Measurements from ENCODE around the gene CHCHD5.
A peak's percentile ranks its signal among the peaks of the same experiment; 100 is the strongest.
"Not testable (repeated sequence)": the region's sequence is repeated elsewhere in the genome, so short reads cannot be mapped to it uniquely, and the experiment has no call there.

Gene CHCHD5

GRCh38 chr2:112584134-112584890 is at the start of gene CHCHD5:
CHCHD5 (plus strand) TSS chr2:112584609; CDS start chr2:112584648, 39 bp downstream.
- Histone ChIP-seq H3K4me3 (ENCODE audit: low read length) (peak within 1 kb of the TSS; percentile 92), H3K9ac (ENCODE audit: low read length) (peak within 1 kb of the TSS; percentile 98), H3K27me3 (replicated peaks; ENCODE audit: control insufficient read depth, insufficient read depth, low read length) (no peaks in the 10 kb centered on the region), H3K9me3 (ENCODE audit: control insufficient read depth, low read length) (no peaks in the 10 kb centered on the region), H3K36me3 (ENCODE audit: control insufficient read depth, insufficient read depth, low read length, severe bottlenecking) (peaks cover 16% of the 10 kb centered on the region), H3K4me1 (ENCODE audit: control insufficient read depth, insufficient read depth, low read length) (peaks cover 28% of the 10 kb centered on the region)
- DNase-seq (ENCODE audit: low read depth), result peak; percentile 98

DNA sequence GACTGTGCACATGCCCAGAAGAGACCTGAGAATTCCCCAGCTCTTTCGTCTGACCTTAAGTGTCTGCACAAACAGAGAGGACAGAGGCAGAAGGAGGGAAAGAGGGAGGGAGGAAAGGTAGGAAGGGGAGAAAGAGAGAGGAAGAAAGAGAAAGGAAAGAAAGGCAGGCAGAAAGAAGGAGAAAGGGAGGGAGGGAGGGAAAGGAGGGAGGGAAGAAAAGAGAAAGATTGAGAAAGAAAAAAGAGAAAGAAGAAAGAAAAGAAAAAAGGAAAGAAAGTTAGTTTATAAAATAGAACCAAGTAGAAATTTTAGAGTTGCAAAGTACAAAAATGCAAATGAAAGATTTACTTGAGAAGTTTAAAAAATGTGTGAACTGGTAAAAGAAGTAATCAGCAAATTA is 49.6 kb upstream of the CHCHD5 start:
- Histone ChIP-seq H3K9me3 (ENCODE audit: control insufficient read depth, low read length) (no peaks in the 10 kb centered on the region), H3K4me3 (ENCODE audit: low read length) (no peak overlapping the region), H3K36me3 (ENCODE audit: control insufficient read depth, insufficient read depth, low read length, severe bottlenecking) (peaks cover 16% of the 10 kb centered on the region), H3K27me3 (replicated peaks; ENCODE audit: control insufficient read depth, insufficient read depth, low read length) (no peaks in the 10 kb centered on the region), H3K4me1 (ENCODE audit: control insufficient read depth, insufficient read depth, low read length) (peaks cover 6% of the 10 kb centered on the region), H3K9ac (ENCODE audit: low read length) (no peak overlapping the region)
- DNase-seq (ENCODE audit: low read depth), result no peak

- not testable (repeated sequence) for H3K27me3 ChIP-seq (replicated peaks; ENCODE audit: control insufficient read depth, insufficient read depth, low read length); H3K9me3 ChIP-seq (ENCODE audit: control insufficient read depth, low read length); H3K4me3 ChIP-seq (ENCODE audit: low read length); DNase-seq (ENCODE audit: low read depth); H3K9ac ChIP-seq (ENCODE audit: low read length); H3K36me3 ChIP-seq (ENCODE audit: control insufficient read depth, insufficient read depth, low read length, severe bottlenecking)
- H3K4me1 ChIP-seq (ENCODE audit: control insufficient read depth, insufficient read depth, low read length), result peaks cover 12% of the 10 kb centered on the region
Measured at GRCh38 chr2:112536665-112537064, 47.7 kb upstream of the CHCHD5 start.

DNA sequence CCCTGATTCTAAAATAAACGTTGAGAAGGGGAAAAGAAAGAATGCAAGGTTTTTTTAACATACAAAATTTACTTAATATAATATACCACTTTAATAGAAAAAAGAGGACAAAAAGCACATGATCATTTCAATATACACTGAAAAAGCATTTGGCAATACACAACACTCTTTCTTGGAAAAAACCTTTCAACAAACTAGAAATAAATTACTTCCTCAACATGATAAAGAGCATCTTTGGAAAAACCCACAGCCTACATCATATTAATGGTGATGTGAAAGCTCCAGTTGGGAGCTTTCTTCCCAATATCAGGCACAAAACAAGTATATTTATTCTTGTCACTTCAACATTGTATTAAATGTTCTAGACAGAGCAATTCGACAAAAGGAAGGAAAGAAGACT is 45.1 kb upstream of the CHCHD5 start:
- no peaks in the 10 kb centered on the region for H3K9me3 ChIP-seq (ENCODE audit: control insufficient read depth, low read length)
- H3K4me1 ChIP-seq (ENCODE audit: control insufficient read depth, insufficient read depth, low read length), result peaks cover 16% of the 10 kb centered on the region
- DNase-seq (ENCODE audit: low read depth), result no peak
- H3K4me3 ChIP-seq (ENCODE audit: low read length), result no peak overlapping the region
- H3K36me3 ChIP-seq (ENCODE audit: control insufficient read depth, insufficient read depth, low read length, severe bottlenecking), result no peaks in the 10 kb centered on the region
- no peaks in the 10 kb centered on the region for H3K27me3 ChIP-seq (replicated peaks; ENCODE audit: control insufficient read depth, insufficient read depth, low read length)
- H3K9ac ChIP-seq (ENCODE audit: low read length), result no peak overlapping the region

- H3K36me3 ChIP-seq (ENCODE audit: control insufficient read depth, insufficient read depth, low read length, severe bottlenecking), result peaks cover under 1% of the 10 kb centered on the region
- no peak for DNase-seq (ENCODE audit: low read depth)
- H3K9ac ChIP-seq (ENCODE audit: low read length), result peak overlapping the region; percentile 90
- H3K9me3 ChIP-seq (ENCODE audit: control insufficient read depth, low read length), result no peaks in the 10 kb centered on the region
- peaks cover 22% of the 10 kb centered on the region for H3K4me1 ChIP-seq (ENCODE audit: control insufficient read depth, insufficient read depth, low read length)
- H3K27me3 ChIP-seq (replicated peaks; ENCODE audit: control insufficient read depth, insufficient read depth, low read length), result no peaks in the 10 kb centered on the region
- H3K4me3 ChIP-seq (ENCODE audit: low read length), result peak overlapping the region; percentile 98
Measured at GRCh38 chr2:112540906-112541305, 43.5 kb upstream of the CHCHD5 start.

DNA sequence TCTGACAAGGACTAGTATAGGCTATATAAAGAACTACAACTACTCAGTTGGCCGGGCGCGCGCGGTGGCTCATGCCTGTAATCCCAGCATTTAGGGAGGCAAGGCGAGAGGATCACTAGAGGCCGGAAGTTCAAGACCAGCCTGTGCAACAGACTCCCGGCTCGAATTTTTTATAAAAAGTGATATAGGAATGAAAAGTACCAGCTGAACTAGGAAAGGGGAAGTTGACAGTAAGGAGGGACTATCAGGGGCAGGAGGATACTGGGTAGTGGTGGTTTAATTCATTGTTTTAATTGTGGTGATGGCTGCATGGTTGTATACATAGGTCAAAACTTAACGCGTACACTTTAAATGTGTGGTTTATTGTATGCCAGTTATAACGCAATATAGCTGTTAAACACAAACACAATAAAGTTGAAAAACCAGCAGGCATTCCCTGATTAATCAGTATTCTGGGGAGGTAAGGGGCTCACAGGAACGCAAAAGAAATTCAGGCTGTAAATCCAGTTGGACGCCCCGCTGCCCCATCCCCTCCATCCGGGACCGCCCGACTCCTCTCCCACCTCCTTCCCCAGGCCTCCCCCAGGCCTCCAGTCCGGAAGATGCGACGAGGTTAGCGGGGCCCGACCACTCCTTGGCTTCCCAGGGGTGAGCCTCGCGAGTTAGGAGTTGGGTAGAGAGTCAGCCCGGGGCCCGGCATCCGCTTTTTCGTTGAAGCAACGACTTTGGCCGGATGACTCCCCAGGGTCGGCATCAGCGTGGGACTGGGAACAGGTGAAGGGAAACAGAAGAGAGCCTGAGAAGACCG is 42.9 kb upstream of the CHCHD5 start:
- H3K9ac ChIP-seq (ENCODE audit: low read length), result peak overlapping the region; percentile 90
- H3K4me1 ChIP-seq (ENCODE audit: control insufficient read depth, insufficient read depth, low read length), result peaks cover 22% of the 10 kb centered on the region
- peak overlapping the region; percentile 98 for H3K4me3 ChIP-seq (ENCODE audit: low read length)
- H3K27me3 ChIP-seq (replicated peaks; ENCODE audit: control insufficient read depth, insufficient read depth, low read length), result no peaks in the 10 kb centered on the region
- peaks cover 4% of the 10 kb centered on the region for H3K36me3 ChIP-seq (ENCODE audit: control insufficient read depth, insufficient read depth, low read length, severe bottlenecking)
- DNase-seq (ENCODE audit: low read depth), result peak; percentile 77
- no peaks in the 10 kb centered on the region for H3K9me3 ChIP-seq (ENCODE audit: control insufficient read depth, low read length)

DNA sequence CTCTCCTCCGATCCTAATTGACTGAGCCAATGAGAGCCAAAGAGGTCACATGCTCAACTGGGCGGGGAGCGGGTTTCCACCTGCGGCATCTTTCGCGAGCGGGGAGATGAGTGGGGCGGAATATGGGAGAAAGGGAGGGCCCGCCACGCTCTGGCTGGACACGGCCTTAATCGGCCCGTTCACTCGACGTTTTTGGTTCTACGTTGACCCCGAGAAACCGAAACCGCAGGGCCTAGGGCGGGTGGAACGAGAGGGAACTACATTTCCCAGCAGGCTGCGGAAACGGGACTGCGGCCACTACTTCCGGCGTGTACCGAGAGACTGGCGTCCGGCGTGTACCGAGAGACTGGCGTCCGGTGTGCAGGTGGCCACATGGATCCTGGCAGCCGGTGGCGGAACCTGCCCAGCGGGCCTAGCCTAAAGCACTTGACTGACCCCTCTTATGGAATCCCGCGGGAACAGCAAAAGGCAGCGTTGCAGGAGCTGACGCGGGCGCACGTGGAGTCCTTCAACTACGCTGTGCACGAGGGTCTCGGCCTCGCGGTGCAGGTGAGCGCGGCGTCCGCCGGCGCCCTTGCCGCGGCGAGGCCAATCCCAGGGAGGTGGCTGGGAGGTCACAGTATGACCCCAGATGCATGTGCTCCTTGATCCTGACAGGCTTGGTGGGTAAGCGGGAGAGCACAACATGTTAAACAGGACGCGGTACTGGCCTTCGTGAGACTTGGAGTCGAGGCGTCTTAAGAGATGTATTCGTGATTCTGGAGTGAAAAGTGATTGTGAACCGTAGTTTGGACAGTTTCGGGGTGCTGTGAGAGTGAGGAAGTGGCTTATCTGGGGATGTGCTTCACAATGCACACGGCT is 42.1 kb upstream of the CHCHD5 start, which contains the start of gene POLR1B:
POLR1B (plus strand) TSS at position 343 of the 861 bp plus-strand sequence; CDS start at position 373, 30 bp downstream.
- Histone ChIP-seq H3K4me1 (ENCODE audit: control insufficient read depth, insufficient read depth, low read length) (peaks cover 29% of the 10 kb centered on the region), H3K9me3 (ENCODE audit: control insufficient read depth, low read length) (no peaks in the 10 kb centered on the region), H3K36me3 (ENCODE audit: control insufficient read depth, insufficient read depth, low read length, severe bottlenecking) (peaks cover 4% of the 10 kb centered on the region), H3K9ac (ENCODE audit: low read length) (peak within 1 kb of the TSS; percentile 90), H3K4me3 (ENCODE audit: low read length) (peak within 1 kb of the TSS; percentile 98), H3K27me3 (replicated peaks; ENCODE audit: control insufficient read depth, insufficient read depth, low read length) (no peaks in the 10 kb centered on the region)
- peak; percentile 91 for DNase-seq (ENCODE audit: low read depth)

GRCh38 chr2:112542984-112543661 is 41.3 kb upstream of the CHCHD5 start:
- H3K4me1 ChIP-seq (ENCODE audit: control insufficient read depth, insufficient read depth, low read length), result peaks cover 34% of the 10 kb centered on the region
- H3K9ac ChIP-seq (ENCODE audit: low read length), result peak overlapping the region; percentile 90
- no peaks in the 10 kb centered on the region for H3K27me3 ChIP-seq (replicated peaks; ENCODE audit: control insufficient read depth, insufficient read depth, low read length)
- H3K36me3 ChIP-seq (ENCODE audit: control insufficient read depth, insufficient read depth, low read length, severe bottlenecking), result peaks cover 9% of the 10 kb centered on the region
- H3K4me3 ChIP-seq (ENCODE audit: low read length), result peak overlapping the region; percentile 98
- peak; percentile 38 for DNase-seq (ENCODE audit: low read depth)
- no peaks in the 10 kb centered on the region for H3K9me3 ChIP-seq (ENCODE audit: control insufficient read depth, low read length)

DNA sequence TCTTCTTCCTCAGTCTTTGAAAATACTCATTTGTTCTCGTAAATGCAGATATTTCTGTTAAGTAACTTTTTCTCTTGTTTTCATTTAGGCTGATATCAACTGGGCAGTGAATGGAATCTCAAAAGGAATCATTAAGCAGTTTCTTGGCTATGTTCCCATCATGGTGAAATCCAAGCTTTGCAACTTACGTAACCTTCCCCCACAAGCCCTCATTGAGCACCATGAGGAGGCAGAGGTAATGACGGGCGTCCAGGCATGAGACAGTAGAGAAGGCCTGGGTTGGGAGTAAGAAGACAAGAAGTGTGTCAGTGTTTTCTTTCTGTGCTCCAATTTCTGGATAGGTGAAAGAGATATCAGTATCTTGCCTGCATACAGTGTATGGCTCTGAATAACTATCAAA is 37.1 kb upstream of the CHCHD5 start:
- Histone ChIP-seq H3K9me3 (ENCODE audit: control insufficient read depth, low read length) (no peaks in the 10 kb centered on the region), H3K4me3 (ENCODE audit: low read length) (no peak overlapping the region), H3K27me3 (replicated peaks; ENCODE audit: control insufficient read depth, insufficient read depth, low read length) (no peaks in the 10 kb centered on the region), H3K36me3 (ENCODE audit: control insufficient read depth, insufficient read depth, low read length, severe bottlenecking) (peaks cover 42% of the 10 kb centered on the region), H3K4me1 (ENCODE audit: control insufficient read depth, insufficient read depth, low read length) (peaks cover 28% of the 10 kb centered on the region), H3K9ac (ENCODE audit: low read length) (no peak overlapping the region)
- DNase-seq (ENCODE audit: low read depth), result peak; percentile 45

GRCh38 chr2:112548980-112549379 is 35.4 kb upstream of the CHCHD5 start:
- H3K4me3 ChIP-seq (ENCODE audit: low read length), result no peak overlapping the region
- peaks cover 19% of the 10 kb centered on the region for H3K4me1 ChIP-seq (ENCODE audit: control insufficient read depth, insufficient read depth, low read length)
- H3K36me3 ChIP-seq (ENCODE audit: control insufficient read depth, insufficient read depth, low read length, severe bottlenecking), result peaks cover 57% of the 10 kb centered on the region
- no peak for DNase-seq (ENCODE audit: low read depth)
- no peaks in the 10 kb centered on the region for H3K9me3 ChIP-seq (ENCODE audit: control insufficient read depth, low read length)
- no peaks in the 10 kb centered on the region for H3K27me3 ChIP-seq (replicated peaks; ENCODE audit: control insufficient read depth, insufficient read depth, low read length)
- H3K9ac ChIP-seq (ENCODE audit: low read length), result no peak overlapping the region
